Brain microvascular endothelial cell (primary cell): ENCODE results near the gene TYK2.

Source experiments
- DNase-seq: peaks from one replicate; pipeline ENCODE4 v3.0.0-alpha.2; 2020
- H3K27ac ChIP-seq: fragments of 250-450 bp; sonication (Bioruptor Pico); 2 replicates; pipeline ENCODE4 v1.5.1; 2020; ENCODE audit warnings: mild to moderate bottlenecking, moderate library complexity
- H3K27me3 ChIP-seq: fragments of 250-450 bp; sonication (Bioruptor Pico); replicated peaks from 2 replicates; pipeline ENCODE4 v1.5.1; 2020; ENCODE audit warnings: mild to moderate bottlenecking
- H3K36me3 ChIP-seq: fragments of 250-450 bp; sonication (Bioruptor Pico); replicated peaks from 2 replicates; pipeline ENCODE4 v1.5.1; 2020; ENCODE audit warnings: mild to moderate bottlenecking
- H3K4me3 ChIP-seq: 2 replicates; pipeline ENCODE4 v1.5.1; 2011; ENCODE audit warnings: low read depth, mild to moderate bottlenecking, control low read depth, low read length, moderate library complexity
- in situ Hi-C: cut with HindIII; loops from 2 replicates; pipeline ENCODE4 v1.10.0; 2017; ENCODE audit warnings: low sequenced_read_pairs, low pct_ligation_motif_present
- TF ChIP-seq, protein P1 (sequence below): IDR thresholded peaks from 2 replicates; pipeline ENCODE4 v1.5.1; 2011; ENCODE audit warnings: low read depth, mild to moderate bottlenecking, moderate library complexity, low read length, control low read depth, inconsistent platforms; ENCODE audit errors: missing control alignments

TYK2 gene

DNA sequence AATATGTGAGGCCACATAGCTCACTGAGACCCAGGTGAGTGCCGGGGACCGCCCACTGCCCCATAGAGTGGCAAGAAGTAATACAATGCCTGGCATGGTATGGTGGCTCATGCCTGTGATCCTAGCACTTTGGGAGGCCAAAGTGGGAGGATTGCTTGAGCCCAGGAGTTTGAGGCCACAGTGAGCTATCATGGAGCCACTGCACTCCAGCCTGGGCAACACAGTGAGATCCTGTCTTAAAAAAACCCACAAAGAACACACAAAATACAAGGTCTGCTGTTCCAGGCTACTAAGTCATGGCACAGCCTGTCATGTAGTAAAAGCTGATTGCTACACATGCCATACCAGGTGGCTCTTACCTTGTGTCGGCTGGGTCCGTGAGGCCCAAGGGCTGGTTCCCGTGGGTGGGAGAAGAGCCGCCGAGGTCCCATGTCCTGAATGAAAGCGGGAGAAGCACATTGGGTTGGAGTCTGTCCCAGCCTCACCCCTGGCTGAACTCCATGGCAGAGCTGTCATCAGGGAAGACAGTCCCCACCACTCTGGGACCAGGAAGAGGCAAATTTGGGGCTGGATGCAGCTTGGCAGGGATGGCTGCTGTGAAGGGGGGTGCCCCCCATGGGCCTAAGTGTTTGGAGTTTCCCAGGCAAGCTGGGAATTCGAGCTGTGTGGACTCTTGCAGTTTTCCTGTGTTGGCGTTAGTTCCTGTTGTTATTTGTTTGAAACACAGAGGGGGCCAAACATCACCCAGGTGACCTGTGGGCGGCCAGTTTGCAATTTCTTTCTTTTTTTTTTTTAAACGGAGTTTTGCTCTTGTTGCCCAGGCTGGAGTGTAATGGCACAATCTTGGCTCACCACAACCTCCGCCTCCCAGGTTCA lies 61.3 kb downstream of the TYK2 start:
- in situ Hi-C loops = no loop called here
- TF ChIP-seq, protein P1, sequence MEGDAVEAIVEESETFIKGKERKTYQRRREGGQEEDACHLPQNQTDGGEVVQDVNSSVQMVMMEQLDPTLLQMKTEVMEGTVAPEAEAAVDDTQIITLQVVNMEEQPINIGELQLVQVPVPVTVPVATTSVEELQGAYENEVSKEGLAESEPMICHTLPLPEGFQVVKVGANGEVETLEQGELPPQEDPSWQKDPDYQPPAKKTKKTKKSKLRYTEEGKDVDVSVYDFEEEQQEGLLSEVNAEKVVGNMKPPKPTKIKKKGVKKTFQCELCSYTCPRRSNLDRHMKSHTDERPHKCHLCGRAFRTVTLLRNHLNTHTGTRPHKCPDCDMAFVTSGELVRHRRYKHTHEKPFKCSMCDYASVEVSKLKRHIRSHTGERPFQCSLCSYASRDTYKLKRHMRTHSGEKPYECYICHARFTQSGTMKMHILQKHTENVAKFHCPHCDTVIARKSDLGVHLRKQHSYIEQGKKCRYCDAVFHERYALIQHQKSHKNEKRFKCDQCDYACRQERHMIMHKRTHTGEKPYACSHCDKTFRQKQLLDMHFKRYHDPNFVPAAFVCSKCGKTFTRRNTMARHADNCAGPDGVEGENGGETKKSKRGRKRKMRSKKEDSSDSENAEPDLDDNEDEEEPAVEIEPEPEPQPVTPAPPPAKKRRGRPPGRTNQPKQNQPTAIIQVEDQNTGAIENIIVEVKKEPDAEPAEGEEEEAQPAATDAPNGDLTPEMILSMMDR = no peak
- DNase-seq = no peak
- no peak overlapping the region for H3K27ac ChIP-seq
- H3K36me3 ChIP-seq = peaks cover 59% of the 10 kb centered on the region
- no peaks in the 10 kb centered on the region for H3K27me3 ChIP-seq
- H3K4me3 ChIP-seq = no peak overlapping the region

DNA sequence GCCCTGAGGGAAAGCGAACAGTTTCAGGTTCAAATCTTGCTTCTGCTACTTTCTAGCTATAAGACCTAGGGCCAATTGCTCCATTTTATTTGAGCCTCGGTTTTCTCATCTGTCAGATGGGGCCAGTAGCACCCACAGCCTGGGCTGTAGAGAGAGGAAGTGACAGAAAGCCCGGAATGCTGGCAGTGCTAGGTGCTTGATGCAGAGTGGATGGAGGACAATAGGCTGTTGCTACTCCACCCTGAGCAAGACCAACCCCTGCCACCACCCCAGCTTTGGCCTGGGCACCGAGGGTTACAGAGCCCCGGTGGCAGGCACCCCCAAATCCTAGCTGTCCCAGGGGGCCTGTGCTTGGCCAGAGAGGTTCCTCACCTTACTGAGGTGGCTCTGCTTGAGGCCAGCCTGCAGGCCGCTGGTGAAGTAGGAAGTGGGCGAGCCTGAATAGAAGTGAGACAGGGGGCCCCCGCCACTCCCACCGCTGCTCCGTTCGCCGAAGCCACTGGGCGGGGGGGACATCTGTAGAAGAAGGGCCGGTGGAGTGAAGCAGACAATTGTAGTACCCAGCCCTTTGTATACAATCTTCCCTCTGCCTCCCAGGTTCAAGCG lies 62.4 kb downstream of the TYK2 start:
- Histone ChIP-seq H3K27me3 (no peaks in the 10 kb centered on the region), H3K36me3 (peaks cover 49% of the 10 kb centered on the region), H3K4me3 (no peak overlapping the region), H3K27ac (no peak overlapping the region)
- in situ Hi-C loops = no loop called here
- no peak for DNase-seq
- TF ChIP-seq, protein P1 = no peak

DNA sequence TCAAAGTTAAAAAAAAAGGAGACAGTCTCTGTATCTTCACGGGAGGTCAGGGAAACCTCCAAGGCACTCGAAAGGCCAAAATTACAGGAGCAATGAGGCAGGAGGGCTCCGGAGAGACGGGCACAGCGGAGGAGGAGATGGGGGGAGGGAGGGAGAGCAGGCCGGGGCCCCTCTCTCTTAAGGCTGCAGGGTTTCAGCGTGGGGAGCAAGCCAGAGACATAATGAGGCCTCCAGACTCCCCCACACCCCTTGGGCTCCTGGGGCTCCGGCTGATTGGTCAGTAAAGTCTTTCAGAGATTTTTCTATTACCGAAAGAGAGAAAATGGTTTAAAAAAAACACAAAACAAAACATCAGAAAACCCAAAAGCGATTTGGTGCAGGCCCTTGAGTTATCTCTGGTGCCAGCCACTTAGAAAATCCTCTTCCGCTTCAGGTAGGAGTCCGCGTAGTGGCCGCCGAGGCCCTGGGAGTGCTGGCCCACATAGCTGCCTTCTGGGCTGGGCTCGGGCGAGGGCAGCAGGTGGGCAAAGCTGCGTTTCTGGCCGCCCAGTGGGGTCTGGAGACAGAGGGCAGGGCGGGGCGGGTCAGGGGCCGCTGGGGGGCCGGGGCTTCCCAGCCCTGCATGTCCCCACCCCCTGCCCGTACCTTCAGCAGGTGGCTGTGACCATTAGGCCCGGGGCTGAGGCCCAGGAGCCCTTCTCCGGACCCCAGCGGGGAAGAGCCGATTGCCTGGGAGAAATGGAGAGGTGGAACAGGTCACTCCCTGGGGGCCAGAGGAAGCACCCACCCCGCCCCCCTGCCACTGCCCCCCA lies 63.1 kb downstream of the TYK2 start:
- Histone ChIP-seq H3K4me3 (no peak overlapping the region), H3K36me3 (peaks cover 42% of the 10 kb centered on the region), H3K27ac (no peak overlapping the region), H3K27me3 (no peaks in the 10 kb centered on the region)
- DNase-seq = no peak
- in situ Hi-C loops = no loop called here
- TF ChIP-seq, protein P1 = no peak

DNA sequence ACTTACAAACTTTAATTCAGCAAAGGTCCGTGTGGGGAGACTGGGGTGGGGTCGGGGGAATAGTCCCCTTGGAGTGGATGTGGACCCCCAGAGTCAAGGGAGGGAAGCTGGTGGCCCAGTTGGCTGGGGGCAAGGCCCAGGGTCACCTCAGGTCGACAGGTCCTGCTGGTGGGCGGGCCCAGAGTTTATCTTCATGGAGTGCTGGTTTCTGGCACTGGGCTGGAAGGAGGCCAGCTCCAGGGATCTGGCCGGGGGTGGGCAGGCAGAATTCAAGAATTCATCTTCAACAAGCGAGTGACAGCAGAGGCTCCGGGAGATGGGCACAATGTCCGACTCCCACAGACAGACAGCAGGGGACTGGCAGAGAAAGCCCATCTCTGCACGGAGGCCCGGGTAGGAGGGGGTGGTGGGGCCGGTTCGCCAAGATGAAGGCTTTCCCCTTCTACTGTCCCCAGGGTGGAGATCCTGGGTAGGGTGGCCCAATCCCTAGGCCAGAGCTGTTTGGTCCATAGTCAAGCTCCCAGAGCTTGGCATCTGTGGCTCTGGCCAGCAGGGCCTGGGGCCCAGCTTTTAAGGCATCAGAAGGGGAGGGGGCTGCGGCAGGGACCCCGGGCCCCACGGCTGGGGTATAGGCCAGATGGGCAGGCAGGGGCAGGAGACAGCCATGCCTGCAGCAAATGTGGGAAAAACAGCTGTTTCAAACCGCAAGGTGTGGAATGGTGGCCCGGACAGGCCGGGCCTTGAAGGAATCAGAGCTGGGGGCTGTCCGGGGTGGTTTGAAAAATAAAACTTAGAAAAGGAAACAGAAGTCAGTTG lies 63.9 kb downstream of the TYK2 start:
- TF ChIP-seq, protein P1 = no peak
- in situ Hi-C loops = no loop called here
- Histone ChIP-seq H3K4me3 (peak overlapping the region; percentile 83), H3K36me3 (peaks cover 35% of the 10 kb centered on the region), H3K27me3 (no peaks in the 10 kb centered on the region), H3K27ac (no peak overlapping the region)
- no peak for DNase-seq
